ENCODE measurements around the gene KLHL26.

DNA sequence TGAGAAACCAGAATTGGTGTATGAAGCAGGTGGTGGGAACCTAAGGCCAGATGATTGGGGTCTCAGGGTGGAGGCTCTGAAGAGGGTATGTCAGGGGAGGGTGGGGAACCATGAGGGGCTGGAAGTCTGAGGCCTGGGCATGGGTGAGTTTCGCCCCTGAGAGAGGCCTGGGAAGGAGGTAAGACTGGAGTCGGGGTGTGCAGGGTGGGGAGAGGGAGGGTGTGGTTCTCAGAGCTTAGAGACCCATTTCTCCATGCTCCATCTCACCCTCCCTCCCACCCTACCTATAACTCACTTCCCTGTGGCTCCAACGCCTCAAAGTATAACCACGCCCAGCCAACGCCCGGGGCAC lies 1.0 kb upstream of the KLHL26 start:
- no peak for TF ChIP-seq POLR2A (IDR thresholded peaks at IDR 0.05; ENCODE audit: borderline replicate concordance, extremely low read depth, insufficient read depth, insufficient read length)
- TF ChIP-seq, protein P1, sequence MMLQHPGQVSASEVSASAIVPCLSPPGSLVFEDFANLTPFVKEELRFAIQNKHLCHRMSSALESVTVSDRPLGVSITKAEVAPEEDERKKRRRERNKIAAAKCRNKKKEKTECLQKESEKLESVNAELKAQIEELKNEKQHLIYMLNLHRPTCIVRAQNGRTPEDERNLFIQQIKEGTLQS (IDR thresholded peaks at IDR 0.05), result no peak
- TF ChIP-seq SRF (IDR thresholded peaks at IDR 0.05; ENCODE audit: low read depth), result no peak
- no peak for TF ChIP-seq POLR2AphosphoS5 (IDR thresholded peaks at IDR 0.05; ENCODE audit: low read depth, low read length)
- TF ChIP-seq, protein P2, sequence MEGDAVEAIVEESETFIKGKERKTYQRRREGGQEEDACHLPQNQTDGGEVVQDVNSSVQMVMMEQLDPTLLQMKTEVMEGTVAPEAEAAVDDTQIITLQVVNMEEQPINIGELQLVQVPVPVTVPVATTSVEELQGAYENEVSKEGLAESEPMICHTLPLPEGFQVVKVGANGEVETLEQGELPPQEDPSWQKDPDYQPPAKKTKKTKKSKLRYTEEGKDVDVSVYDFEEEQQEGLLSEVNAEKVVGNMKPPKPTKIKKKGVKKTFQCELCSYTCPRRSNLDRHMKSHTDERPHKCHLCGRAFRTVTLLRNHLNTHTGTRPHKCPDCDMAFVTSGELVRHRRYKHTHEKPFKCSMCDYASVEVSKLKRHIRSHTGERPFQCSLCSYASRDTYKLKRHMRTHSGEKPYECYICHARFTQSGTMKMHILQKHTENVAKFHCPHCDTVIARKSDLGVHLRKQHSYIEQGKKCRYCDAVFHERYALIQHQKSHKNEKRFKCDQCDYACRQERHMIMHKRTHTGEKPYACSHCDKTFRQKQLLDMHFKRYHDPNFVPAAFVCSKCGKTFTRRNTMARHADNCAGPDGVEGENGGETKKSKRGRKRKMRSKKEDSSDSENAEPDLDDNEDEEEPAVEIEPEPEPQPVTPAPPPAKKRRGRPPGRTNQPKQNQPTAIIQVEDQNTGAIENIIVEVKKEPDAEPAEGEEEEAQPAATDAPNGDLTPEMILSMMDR (IDR thresholded peaks at IDR 0.05 in 2 of 3, conservative IDR thresholded peaks at IDR 0.05 in 1 of 3; ENCODE audit: borderline replicate concordance in 1 of 3, insufficient read depth in 1 of 3, low read depth in 2 of 3, low read length in 2 of 3), result no peak
- no peak for TF ChIP-seq ZFX (IDR thresholded peaks at IDR 0.05)
- TF ChIP-seq EZH2 (IDR thresholded peaks at IDR 0.05), result no peak
- TF ChIP-seq, protein P3, sequence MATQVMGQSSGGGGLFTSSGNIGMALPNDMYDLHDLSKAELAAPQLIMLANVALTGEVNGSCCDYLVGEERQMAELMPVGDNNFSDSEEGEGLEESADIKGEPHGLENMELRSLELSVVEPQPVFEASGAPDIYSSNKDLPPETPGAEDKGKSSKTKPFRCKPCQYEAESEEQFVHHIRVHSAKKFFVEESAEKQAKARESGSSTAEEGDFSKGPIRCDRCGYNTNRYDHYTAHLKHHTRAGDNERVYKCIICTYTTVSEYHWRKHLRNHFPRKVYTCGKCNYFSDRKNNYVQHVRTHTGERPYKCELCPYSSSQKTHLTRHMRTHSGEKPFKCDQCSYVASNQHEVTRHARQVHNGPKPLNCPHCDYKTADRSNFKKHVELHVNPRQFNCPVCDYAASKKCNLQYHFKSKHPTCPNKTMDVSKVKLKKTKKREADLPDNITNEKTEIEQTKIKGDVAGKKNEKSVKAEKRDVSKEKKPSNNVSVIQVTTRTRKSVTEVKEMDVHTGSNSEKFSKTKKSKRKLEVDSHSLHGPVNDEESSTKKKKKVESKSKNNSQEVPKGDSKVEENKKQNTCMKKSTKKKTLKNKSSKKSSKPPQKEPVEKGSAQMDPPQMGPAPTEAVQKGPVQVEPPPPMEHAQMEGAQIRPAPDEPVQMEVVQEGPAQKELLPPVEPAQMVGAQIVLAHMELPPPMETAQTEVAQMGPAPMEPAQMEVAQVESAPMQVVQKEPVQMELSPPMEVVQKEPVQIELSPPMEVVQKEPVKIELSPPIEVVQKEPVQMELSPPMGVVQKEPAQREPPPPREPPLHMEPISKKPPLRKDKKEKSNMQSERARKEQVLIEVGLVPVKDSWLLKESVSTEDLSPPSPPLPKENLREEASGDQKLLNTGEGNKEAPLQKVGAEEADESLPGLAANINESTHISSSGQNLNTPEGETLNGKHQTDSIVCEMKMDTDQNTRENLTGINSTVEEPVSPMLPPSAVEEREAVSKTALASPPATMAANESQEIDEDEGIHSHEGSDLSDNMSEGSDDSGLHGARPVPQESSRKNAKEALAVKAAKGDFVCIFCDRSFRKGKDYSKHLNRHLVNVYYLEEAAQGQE (IDR thresholded peaks at IDR 0.05; ENCODE audit: low read depth), result no peak
- TF ChIP-seq SP1 (IDR thresholded peaks at IDR 0.05; ENCODE audit: low read depth), result no peak
- no peak for TF ChIP-seq CEBPB (IDR thresholded peaks at IDR 0.05; ENCODE audit: low read depth)
- TF ChIP-seq RAD21 (IDR thresholded peaks at IDR 0.05; ENCODE audit: low read depth), result no peak
- TF ChIP-seq, protein P4, sequence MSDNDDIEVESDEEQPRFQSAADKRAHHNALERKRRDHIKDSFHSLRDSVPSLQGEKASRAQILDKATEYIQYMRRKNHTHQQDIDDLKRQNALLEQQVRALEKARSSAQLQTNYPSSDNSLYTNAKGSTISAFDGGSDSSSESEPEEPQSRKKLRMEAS (IDR thresholded peaks at IDR 0.05), result no peak
- no peak for TF ChIP-seq EZH2phosphoT487 (IDR thresholded peaks at IDR 0.05; ENCODE audit: borderline replicate concordance)

Data from HCT116 (cell line).